NCI-H526 (cell line): ENCODE measurements around the gene PERM1.
"Not testable (repeated sequence)": the region's sequence is repeated elsewhere in the genome, so short reads cannot be mapped to it uniquely, and the experiment has no call there.

Experiments
- DNase-seq, 2 experiments: peaks; one replicate each; lab custom pipeline; 2025; lab: John Stamatoyannopoulos, UW

The PERM1 gene

GRCh38 chr1:964691-965525, 17.0 kb downstream of the PERM1 start:
- no peak for DNase-seq

- DNase-seq = no peak
Measured at GRCh38 chr1:963746-964525, 18.0 kb downstream of the PERM1 start.

- no peak for DNase-seq
Measured at GRCh38 chr1:963301-963651, 18.6 kb downstream of the PERM1 start.

GRCh38 chr1:962381-963300, 19.3 kb downstream of the PERM1 start:
- no peak for DNase-seq

GRCh38 chr1:961132-961669, 20.7 kb downstream of the PERM1 start:
- no peak for DNase-seq

GRCh38 chr1:960363-961131, 21.3 kb downstream of the PERM1 start, which contains the start of gene KLHL17:
Gene KLHL17 (plus strand): TSS chr1:960584. CDS start chr1:960694, 110 bp downstream.
- DNase-seq = peak in 1 of 2 experiments; percentile 90

- no peak for DNase-seq
Measured at GRCh38 chr1:959731-960362, 22.0 kb downstream of the PERM1 start.

GRCh38 chr1:958823-959730, 22.8 kb downstream of the PERM1 start, which contains the start of gene NOC2L:
Gene NOC2L (minus strand): TSS chr1:959256. CDS start chr1:959240, 16 bp downstream.
- peak; percentile 56 to 94 for DNase-seq

GRCh38 chr1:956636-957035, 25.3 kb downstream of the PERM1 start:
- no peak for DNase-seq

GRCh38 chr1:955474-955873, 26.4 kb downstream of the PERM1 start:
- DNase-seq = no peak

GRCh38 chr1:954927-955326, 27.0 kb downstream of the PERM1 start:
- no peak for DNase-seq

GRCh38 chr1:953524-954320, 28.2 kb downstream of the PERM1 start:
- DNase-seq = no peak

GRCh38 chr1:952603-953002, 29.3 kb downstream of the PERM1 start:
- no peak for DNase-seq

- no peak for DNase-seq
Measured at GRCh38 chr1:952201-952600, 29.7 kb downstream of the PERM1 start.

GRCh38 chr1:951364-951763, 30.5 kb downstream of the PERM1 start:
- DNase-seq = no peak

GRCh38 chr1:950881-951280, 31.0 kb downstream of the PERM1 start:
- DNase-seq = no peak

- no peak for DNase-seq
Measured at GRCh38 chr1:950268-950667, 31.6 kb downstream of the PERM1 start.

GRCh38 chr1:947958-948357, 33.9 kb downstream of the PERM1 start:
- no peak for DNase-seq

- DNase-seq = not testable (repeated sequence)
Measured at GRCh38 chr1:946811-947210, 35.1 kb downstream of the PERM1 start.
